H1 (cell line): Measurements from ENCODE around the gene FGD5. TPM values are rescaled to one million over a fixed set of nuclear protein-coding genes. Genes with fewer than 3 reads are reported as not detected.

Source experiments
- CTCF ChIA-PET: fragments of 300-600 bp; sonication (Branson Sonifier 250); formaldehyde crosslinking; loops from one replicate; lab custom pipeline; 2021; ENCODE audit not compliant: partially characterized antibody; lab: Charles Lee
- POLR2A ChIA-PET: fragments of 300-600 bp; sonication (Branson Sonifier 250); formaldehyde crosslinking; loops from one replicate; lab custom pipeline; 2021; ENCODE audit warnings: inconsistent platforms; ENCODE audit not compliant: partially characterized antibody; lab: Charles Lee
- DNase-seq, 2 experiments: peaks; one replicate each; pipeline versions ENCODE4 v3.0.0 to v3.0.0-alpha.2; 2010 to 2022; ENCODE audit warnings: low spot score in 2 of 2, low read depth in 1 of 2, mixed read lengths in 1 of 2
- FAIRE-seq: peaks from 2 replicates; lab custom pipeline; 2011; peaks lifted over from hg19 to GRCh38; lab: Jason Lieb, UNC
- H2AFZ ChIP-seq: 2 replicates; pipeline ENCODE4 v1.8.1; 2012; ENCODE audit warnings: low read length, inconsistent platforms
- H2AK5ac ChIP-seq: 2 replicates; pipeline ENCODE4 v1.6.1; 2013; ENCODE audit warnings: low read depth, low read length
- H2BK120ac ChIP-seq: replicated peaks from 2 replicates; pipeline ENCODE3; 2013; ENCODE audit warnings: low read depth, low read length, inconsistent platforms
- H2BK12ac ChIP-seq: 2 replicates; pipeline ENCODE4 v1.6.1; 2013; ENCODE audit warnings: low read depth, low read length
- H2BK15ac ChIP-seq: 2 replicates; pipeline ENCODE4 v1.6.1; 2013; ENCODE audit warnings: low read length
- H2BK20ac ChIP-seq: 2 replicates; pipeline ENCODE4 v1.6.1; 2013; ENCODE audit warnings: low read length
- H2BK5ac ChIP-seq: 2 replicates; pipeline ENCODE4 v1.6.1; 2013; ENCODE audit warnings: low read depth, low read length
- H3K14ac ChIP-seq: 2 replicates; pipeline ENCODE4 v1.6.1; 2013; ENCODE audit warnings: inconsistent platforms; ENCODE audit not compliant: insufficient read length
- H3K18ac ChIP-seq: 2 replicates; pipeline ENCODE4 v1.6.1; 2013; ENCODE audit warnings: low read length; ENCODE audit errors: extremely low read depth
- H3K23ac ChIP-seq: 2 replicates; pipeline ENCODE4 v1.6.1; 2013; ENCODE audit warnings: inconsistent platforms; ENCODE audit not compliant: insufficient read length
- H3K23me2 ChIP-seq: 2 replicates; pipeline ENCODE4 v1.6.1; 2013; ENCODE audit warnings: low read depth, low read length
- H3K27ac ChIP-seq: 2 replicates; pipeline ENCODE4 v1.6.1; 2011; ENCODE audit warnings: low read depth, low read length, inconsistent platforms
- H3K27me3 ChIP-seq, 4 experiments: replicated peaks in 1 of 4; 1 replicate in 1 of 4; 2 replicates in 3 of 4; pipeline versions ENCODE4 v1.6.1 to v1.8.1; 2011 to 2013; ENCODE audit warnings: low read length in 3 of 4, mild to moderate bottlenecking in 3 of 4, inconsistent platforms in 2 of 4, mixed read lengths in 2 of 4, moderate library complexity in 1 of 4; ENCODE audit not compliant: control insufficient read depth in 3 of 4, insufficient read depth in 3 of 4; ENCODE audit errors: extremely low read depth in 1 of 4
- H3K36me3 ChIP-seq, 4 experiments: 2 replicates each; pipeline versions ENCODE4 v1.6.1 to v1.8.1; 2011 to 2013; ENCODE audit warnings: mild to moderate bottlenecking in 4 of 4, low read length in 3 of 4, moderate library complexity in 2 of 4, control low read depth in 1 of 4, inconsistent platforms in 1 of 4; ENCODE audit not compliant: insufficient read depth in 4 of 4, control insufficient read depth in 2 of 4
- H3K4ac ChIP-seq: replicated peaks from 2 replicates; pipeline ENCODE3; 2013; ENCODE audit warnings: low read length, low read depth, mixed read lengths, inconsistent platforms; ENCODE audit not compliant: insufficient read length
- H3K4me1 ChIP-seq, 4 experiments: replicated peaks in 1 of 4; 1 replicate in 1 of 4; 2 replicates in 3 of 4; pipeline versions ENCODE4 v1.6.1 to v1.8.1; 2011 to 2013; ENCODE audit warnings: low read length in 3 of 4, inconsistent platforms in 2 of 4, mixed read lengths in 1 of 4; ENCODE audit not compliant: insufficient read depth in 4 of 4, control insufficient read depth in 3 of 4
- H3K4me2 ChIP-seq, 2 experiments: 2 replicates each; pipeline versions ENCODE4 v1.6.1 to v1.8.1; 2011 to 2013; ENCODE audit warnings: low read depth in 2 of 2, low read length in 2 of 2, control low read depth in 1 of 2, inconsistent platforms in 1 of 2, mild to moderate bottlenecking in 1 of 2; ENCODE audit not compliant: insufficient read depth in 1 of 2
- H3K4me3 ChIP-seq, 4 experiments: fragments of 200-600, 300-600 bp in 1 of 4; sonication (generic), shearing (Covaris generic), sonication (Bioruptor Twin) in 1 of 4; 2 replicates each; pipeline versions ENCODE4 v1.5.1 to v1.8.1; 2011 to 2016; ENCODE audit warnings: low read length in 4 of 4, low read depth in 3 of 4, control low read depth in 2 of 4, inconsistent platforms in 2 of 4, mild to moderate bottlenecking in 2 of 4, mixed read lengths in 1 of 4, moderate library complexity in 1 of 4; ENCODE audit not compliant: insufficient read depth in 2 of 4; ENCODE audit errors: extremely low read depth in 1 of 4
- H3K56ac ChIP-seq: replicated peaks from 2 replicates; pipeline ENCODE3; 2013; ENCODE audit warnings: low read depth, mild to moderate bottlenecking, mixed read lengths, low read length, inconsistent platforms; ENCODE audit not compliant: insufficient read length
- H3K79me1 ChIP-seq: 2 replicates; pipeline ENCODE4 v1.6.1; 2013; ENCODE audit warnings: low read depth, low read length, control low read depth
- H3K79me2 ChIP-seq, 2 experiments: 2 replicates each; pipeline versions ENCODE4 v1.6.1 to v1.8.1; 2012 to 2013; ENCODE audit warnings: low read length in 2 of 2, mild to moderate bottlenecking in 2 of 2, inconsistent platforms in 1 of 2; ENCODE audit not compliant: insufficient read depth in 2 of 2, control insufficient read depth in 1 of 2
- H3K9ac ChIP-seq, 4 experiments: replicated peaks in 1 of 4; 1 replicate in 1 of 4; 2 replicates in 3 of 4; pipeline versions ENCODE4 v1.6.1 to v1.8.1; 2011 to 2013; ENCODE audit warnings: low read depth in 3 of 4, low read length in 3 of 4, control low read depth in 2 of 4, mild to moderate bottlenecking in 2 of 4, moderate library complexity in 2 of 4, inconsistent platforms in 1 of 4; ENCODE audit errors: extremely low read depth in 1 of 4
- H3K9me3 ChIP-seq, 2 experiments: 2 replicates each; pipeline versions ENCODE4 v1.6.1 to v1.8.1; 2012 to 2013; ENCODE audit warnings: mild to moderate bottlenecking in 2 of 2, moderate library complexity in 2 of 2, control low read depth in 1 of 2, inconsistent platforms in 1 of 2, low read depth in 1 of 2, low read length in 1 of 2, mixed read lengths in 1 of 2; ENCODE audit not compliant: insufficient read depth in 2 of 2
- H4K20me1 ChIP-seq, 2 experiments: replicated peaks in 1 of 2; 2 replicates each; pipeline versions ENCODE3 to v1.8.1; 2011 to 2013; ENCODE audit warnings: inconsistent platforms in 2 of 2, low read length in 2 of 2, mild to moderate bottlenecking in 1 of 2; ENCODE audit not compliant: insufficient read depth in 2 of 2, control insufficient read depth in 1 of 2
- H4K5ac ChIP-seq: 2 replicates; pipeline ENCODE4 v1.6.1; 2013; ENCODE audit warnings: low read length, low read depth, mixed read lengths, inconsistent platforms; ENCODE audit not compliant: insufficient read length
- H4K8ac ChIP-seq: 2 replicates; pipeline ENCODE4 v1.8.0; 2013; ENCODE audit warnings: mild to moderate bottlenecking, moderate library complexity, low read length, inconsistent platforms; ENCODE audit not compliant: insufficient read depth; ENCODE audit errors: extremely low read depth
- H4K91ac ChIP-seq: replicated peaks from 2 replicates; pipeline ENCODE3; 2013; ENCODE audit warnings: low read length, mixed read lengths, inconsistent platforms; ENCODE audit not compliant: insufficient read length
- BRCA1 ChIP-seq: IDR thresholded peaks from 2 replicates; pipeline ENCODE4 v1.6.1; 2012; ENCODE audit warnings: low read depth, low read length, improper control_type of control experiment
- CTBP2 ChIP-seq: IDR thresholded peaks from 2 replicates; pipeline ENCODE4 v1.7.0; 2011; ENCODE audit warnings: borderline replicate concordance, mild to moderate bottlenecking, moderate library complexity, mixed read lengths, low read length; ENCODE audit not compliant: insufficient read depth, insufficient read length
- HDAC2 ChIP-seq, 2 experiments: fragments of 300-600 bp in 1 of 2; sonication (generic) in 1 of 2; IDR thresholded peaks; 2 replicates each; pipeline ENCODE4 v1.6.1; 2011 to 2012; ENCODE audit warnings: low read depth in 2 of 2, low read length in 2 of 2, mild to moderate bottlenecking in 2 of 2, moderate library complexity in 2 of 2, borderline replicate concordance in 1 of 2, inconsistent platforms in 1 of 2
- MAX ChIP-seq: IDR thresholded peaks from 2 replicates; pipeline ENCODE4 v1.6.1; 2012; ENCODE audit warnings: inconsistent platforms
- POU5F1 ChIP-seq: IDR thresholded peaks from 2 replicates; pipeline ENCODE4 v1.6.1; 2011; ENCODE audit warnings: low read depth, mild to moderate bottlenecking, low read length, moderate library complexity
- RNF2 ChIP-seq: fragments of 200-900, 300-1000 bp; sonication (generic); IDR thresholded peaks from 2 replicates; pipeline ENCODE4 v1.7.1; 2016; ENCODE audit warnings: borderline replicate concordance, low read depth, mild to moderate bottlenecking, antibody characterized with exemption, low read length; ENCODE audit not compliant: poor library complexity, severe bottlenecking; ENCODE audit errors: missing control alignments
- SIX5 ChIP-seq: IDR thresholded peaks from 2 replicates; pipeline ENCODE4 v1.6.1; 2011; ENCODE audit warnings: mild to moderate bottlenecking, low read depth, low read length
- SRF ChIP-seq: IDR thresholded peaks from 2 replicates; pipeline ENCODE4 v1.6.1; 2011; ENCODE audit warnings: mild to moderate bottlenecking, low read depth, low read length, moderate library complexity
- TAF7 ChIP-seq: optimal IDR thresholded peaks from 2 replicates; pipeline ENCODE3; 2011; ENCODE audit warnings: low read depth, mild to moderate bottlenecking, inconsistent platforms, low read length, moderate library complexity, borderline replicate concordance
- WGBS, 2 experiments: shearing (Covaris generic) in 1 of 2; methylation state at CpG; one replicate each; pipeline versions ENCODE4 v1.1.6 to v1.1.7; 2013 to 2015; ENCODE audit warnings: low lambda C conversion rate in 2 of 2, mixed read lengths in 2 of 2, inconsistent platforms in 1 of 2, low coverage in 1 of 2, missing lambda C conversion rate in 1 of 2; ENCODE audit not compliant: insufficient replicate concordance in 2 of 2, insufficient coverage in 1 of 2, insufficient read length in 1 of 2; ENCODE audit errors: extremely low coverage in 1 of 2, missing lambda C conversion rate in 1 of 2; 5-methylcytosine and 5-hydroxymethylcytosine counted together
- polyA plus RNA-seq, 7 experiments: library from polyadenylated mRNA; depleted of rRNA in 3 of 7; stranded (reverse) in 5 of 7; unstranded in 2 of 7; fragments of >200 nt in 5 of 7; fragments of 200-250 nt in 2 of 7; gene quantifications; 1 replicate in 5 of 7; 2 replicates in 1 of 7; 4 replicates in 1 of 7; pipeline versions ENCODE4 v1.2.1 to v1.2.3, GENCODE V29; 2011 to 2013; ENCODE audit warnings: missing spikeins in 2 of 7, mixed read lengths in 2 of 7
- total RNA-seq: library from RNA; stranded (reverse); fragmentation: NEBNext Ultra II Directional; extraction: Animal tissue kit (Norgen Biotek cat#: 25700); gene quantifications from 2 replicates; pipeline ENCODE4 v1.2.1, GENCODE V29; 2021
- TF ChIP-seq, protein P1 (sequence below): IDR thresholded peaks from 2 replicates; pipeline ENCODE4 v1.6.1; 2011; ENCODE audit warnings: low read length, improper control_type of control experiment

The FGD5 gene
- total and polyA plus RNA-seq, 2 of the 8 experiments (the other 6 are each of a cell fraction or from before 2014, with no cell fraction given): 4.7 to 14.3 TPM

GRCh38 chr3:14789640-14790285 lies 29.0 kb upstream of the FGD5 start:
- no peaks in the 10 kb centered on the region for H3K79me2 ChIP-seq
- H3K23me2 ChIP-seq: no peaks in the 10 kb centered on the region
- POLR2A ChIA-PET: interaction anchor here (1.6 kb wide), 1 partner anchor 131 kb away, joined by 5 read pairs; no protein-coding TSS in a partner anchor
- no peaks in the 10 kb centered on the region for H4K20me1 ChIP-seq
- no peak overlapping the region for H2AK5ac ChIP-seq
- TF ChIP-seq POU5F1 (no peak), SIX5 (no peak), CTBP2 (no peak), HDAC2 (IDR thresholded peaks at IDR 0.05; ENCODE audit: borderline replicate concordance in 1 of 2, low read depth in 2 of 2, low read length in 2 of 2) (no peak), BRCA1 (no peak), MAX (no peak), TAF7 (no peak), SRF (no peak), RNF2 (no peak)
- TF ChIP-seq, protein P1, sequence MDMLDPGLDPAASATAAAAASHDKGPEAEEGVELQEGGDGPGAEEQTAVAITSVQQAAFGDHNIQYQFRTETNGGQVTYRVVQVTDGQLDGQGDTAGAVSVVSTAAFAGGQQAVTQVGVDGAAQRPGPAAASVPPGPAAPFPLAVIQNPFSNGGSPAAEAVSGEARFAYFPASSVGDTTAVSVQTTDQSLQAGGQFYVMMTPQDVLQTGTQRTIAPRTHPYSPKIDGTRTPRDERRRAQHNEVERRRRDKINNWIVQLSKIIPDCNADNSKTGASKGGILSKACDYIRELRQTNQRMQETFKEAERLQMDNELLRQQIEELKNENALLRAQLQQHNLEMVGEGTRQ: no peak
- H3K27me3 ChIP-seq: 0 out of 7 replicates have a peak, but pooled peaks cover 0 to 3% (median 0%) of the 10 kb centered on the region in 4 experiments
- no peaks in the 10 kb centered on the region for H3K79me1 ChIP-seq
- H3K9me3 ChIP-seq: no peaks in the 10 kb centered on the region
- no peak overlapping the region for H3K4me3 ChIP-seq
- no peak overlapping the region for H3K56ac ChIP-seq
- WGBS, 2 experiments: 71% methylated on average over 9 of the region's 10 CpGs; no CpG with 5 or more reads in 1 of the 2 experiments
- no peak overlapping the region; the same call in 1 of the 2 replicates for H2AFZ ChIP-seq
- H2BK20ac ChIP-seq: no peak overlapping the region
- H3K9ac ChIP-seq: no peak overlapping the region
- no peak overlapping the region for H3K18ac ChIP-seq
- H3K23ac ChIP-seq: no peak overlapping the region
- H2BK12ac ChIP-seq: peak overlapping the region; percentile 46; the same call in 1 of the 2 replicates
- H2BK15ac ChIP-seq: no peak overlapping the region
- H4K5ac ChIP-seq: no peak overlapping the region
- no peak overlapping the region for H3K27ac ChIP-seq
- no peak for DNase-seq
- H3K4ac ChIP-seq: no peak overlapping the region
- no peak overlapping the region for H2BK120ac ChIP-seq
- no peak overlapping the region for H4K91ac ChIP-seq
- no peaks in the 10 kb centered on the region for H3K36me3 ChIP-seq
- peaks cover 0 to 4% (median 0%) of the 10 kb centered on the region in 4 experiments; a peak in 3 of 7 replicates for H3K4me1 ChIP-seq
- H4K8ac ChIP-seq: no peak overlapping the region
- FAIRE-seq: no peak
- H3K4me2 ChIP-seq: no peak overlapping the region
- H3K14ac ChIP-seq: no peak overlapping the region
- CTCF ChIA-PET: interaction anchor here (1.4 to 12.7 kb wide), 8 partner anchors 7 to 128 kb away, joined by 4 to 308 read pairs (median 34); no protein-coding TSS in a partner anchor
- no peak overlapping the region for H2BK5ac ChIP-seq
